ENCODE data around the gene MOB2.

MOB2 gene

DNA sequence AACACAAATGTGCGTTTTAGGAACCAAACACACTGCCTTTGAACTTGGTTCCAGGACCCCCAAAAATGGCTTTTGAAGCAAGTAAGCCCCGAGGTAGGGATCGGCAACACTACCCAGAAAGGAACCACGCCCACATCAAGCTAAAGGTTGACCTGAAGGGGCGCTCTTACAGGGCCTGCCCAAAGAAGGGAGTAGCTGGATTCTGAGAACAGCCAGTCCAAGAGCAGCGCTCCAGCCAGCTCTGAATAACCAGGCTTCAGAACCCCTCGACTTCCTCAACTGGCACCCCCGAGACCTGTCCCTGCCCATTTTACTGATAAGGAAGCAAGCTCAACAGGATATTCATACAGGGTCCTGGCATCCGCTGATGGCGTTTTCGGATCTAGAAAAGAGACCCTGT, 18.9 kb upstream of the MOB2 start:
- peaks cover 0 to 7% (median 0%) of the 10 kb centered on the region in 3 donors for H3K36me3 ChIP-seq
- peak in 1 of 2 donors; percentile 62 for DNase-seq
- no peaks in the 10 kb centered on the region for H3K9me3 ChIP-seq
- peak overlapping the region; percentile 68 to 87 for H3K27ac ChIP-seq
- peaks cover 0 to 88% (median 76%) of the 10 kb centered on the region in 4 donors for H3K4me1 ChIP-seq
- intact Hi-C loops (cut with DNase I; ENCODE audit: low total_unique reads) = loop anchor here (2.0 kb wide), 1 partner anchor 19 kb away; the partner anchor contains the start of gene MOB2
- no peak for TF ChIP-seq CTCF (IDR thresholded peaks at IDR 0.05)
- no peaks in the 10 kb centered on the region for H3K27me3 ChIP-seq
- H3K4me3 ChIP-seq = no peak overlapping the region

GRCh38 chr11:1504581-1505290, 18.2 kb upstream of the MOB2 start:
- peak in 1 of 2 donors; percentile 66 for DNase-seq
- Histone ChIP-seq H3K4me1 (peaks cover 0 to 85% (median 75%) of the 10 kb centered on the region in 4 donors), H3K27me3 (no peaks in the 10 kb centered on the region), H3K27ac (peak overlapping the region; percentile 82 to 87), H3K36me3 (peaks cover 0 to 13% (median 3%) of the 10 kb centered on the region in 3 donors), H3K9me3 (no peaks in the 10 kb centered on the region), H3K4me3 (no peak overlapping the region)
- no peak for TF ChIP-seq CTCF (IDR thresholded peaks at IDR 0.05)
- intact Hi-C loops (cut with DNase I; ENCODE audit: low total_unique reads) = loop anchor here (2.0 kb wide), 1 partner anchor 18 kb away; the partner anchor contains the start of gene MOB2

DNA sequence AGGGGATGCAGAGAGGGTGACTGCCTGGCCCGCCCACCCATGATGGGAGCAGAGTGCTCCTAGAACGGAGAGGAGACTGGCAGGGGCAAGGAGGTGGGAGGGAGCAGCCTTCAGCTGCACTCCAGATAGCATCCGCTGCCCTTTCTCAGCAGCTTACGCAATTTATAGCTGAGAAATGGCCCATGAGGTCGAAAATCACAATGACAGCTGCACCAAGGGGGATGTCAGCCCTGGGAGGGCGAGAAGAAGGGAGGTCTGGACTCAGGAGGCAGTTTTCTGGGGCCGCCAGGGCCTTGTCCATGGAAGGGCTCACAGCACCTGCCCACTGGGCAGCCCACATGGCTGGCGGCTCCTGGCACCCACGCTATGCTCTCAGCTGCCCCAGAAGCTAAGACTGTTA, 17.6 kb upstream of the MOB2 start:
- DNase-seq = no peak
- no peaks in the 10 kb centered on the region for H3K27me3 ChIP-seq
- H3K36me3 ChIP-seq = peaks cover 0 to 13% (median 9%) of the 10 kb centered on the region in 3 donors
- intact Hi-C loops (cut with DNase I; ENCODE audit: low total_unique reads) = loop anchor here (2.0 kb wide), 1 partner anchor 17 kb away; the partner anchor contains the start of gene MOB2
- peaks cover 0 to 79% (median 69%) of the 10 kb centered on the region in 4 donors for H3K4me1 ChIP-seq
- H3K9me3 ChIP-seq = no peaks in the 10 kb centered on the region
- TF ChIP-seq CTCF (IDR thresholded peaks at IDR 0.05) = no peak
- H3K27ac ChIP-seq = peak overlapping the region; percentile 82 to 87
- H3K4me3 ChIP-seq = peak overlapping the region in 1 of 2 donors; percentile 12

GRCh38 chr11:1503708-1504104, 17.1 kb upstream of the MOB2 start:
- Histone ChIP-seq H3K36me3 (peaks cover 0 to 13% (median 10%) of the 10 kb centered on the region in 3 donors), H3K27ac (peak overlapping the region; percentile 82 to 87), H3K27me3 (no peaks in the 10 kb centered on the region), H3K4me1 (peaks cover 0 to 75% (median 65%) of the 10 kb centered on the region in 4 donors), H3K4me3 (peak overlapping the region in 1 of 2 donors; percentile 12), H3K9me3 (no peaks in the 10 kb centered on the region)
- intact Hi-C loops (cut with DNase I; ENCODE audit: low total_unique reads) = loop anchor here (2.0 kb wide), 1 partner anchor 17 kb away; the partner anchor contains the start of gene MOB2
- peak in 1 of 2 donors; percentile 93 for DNase-seq
- no peak for TF ChIP-seq CTCF (IDR thresholded peaks at IDR 0.05)

DNA sequence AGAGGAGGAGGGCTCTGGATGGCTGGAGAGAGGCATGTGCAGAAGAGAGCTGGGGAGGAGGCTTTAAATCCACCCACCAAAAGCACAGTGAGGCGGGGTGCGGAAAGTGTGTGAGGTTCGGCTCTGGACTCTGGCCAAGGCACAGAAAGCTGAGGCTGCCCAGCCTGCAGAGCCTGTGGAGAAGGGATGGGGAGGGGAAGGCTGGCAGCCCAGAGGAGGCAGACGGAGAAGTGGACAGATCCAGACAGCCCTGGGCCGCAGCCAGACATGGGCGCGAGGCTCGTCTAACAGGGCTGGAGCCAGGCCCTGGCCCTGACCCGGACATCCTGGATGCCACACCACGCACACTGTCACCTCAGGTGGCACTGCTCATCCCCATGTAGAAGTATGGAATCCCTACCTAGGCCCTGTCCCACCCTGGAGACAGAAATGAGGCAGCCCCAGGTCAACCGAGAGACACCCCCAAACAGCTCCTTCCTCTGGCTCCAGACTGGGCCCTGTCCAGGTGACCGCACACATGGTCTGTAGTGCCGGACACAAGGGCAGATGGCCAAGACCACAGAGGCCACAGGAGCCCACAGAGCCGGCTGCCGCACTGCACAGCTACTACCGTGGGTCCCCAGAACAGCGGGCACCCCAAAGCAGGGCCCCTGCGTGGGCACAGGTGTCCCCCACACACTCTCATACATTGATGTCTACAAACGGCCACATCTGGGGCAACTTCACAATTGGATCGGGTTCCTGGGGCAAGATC, 16.6 kb upstream of the MOB2 start:
- Histone ChIP-seq H3K27ac (peak overlapping the region; percentile 82 to 87), H3K4me3 (peak overlapping the region in 1 of 2 donors; percentile 12), H3K4me1 (peaks cover 0 to 69% (median 59%) of the 10 kb centered on the region in 4 donors), H3K9me3 (no peaks in the 10 kb centered on the region), H3K36me3 (peaks cover 0 to 13% (median 10%) of the 10 kb centered on the region in 3 donors), H3K27me3 (no peaks in the 10 kb centered on the region)
- DNase-seq = peak in 1 of 2 donors; percentile 91
- TF ChIP-seq CTCF (IDR thresholded peaks at IDR 0.05) = no peak
- intact Hi-C loops (cut with DNase I; ENCODE audit: low total_unique reads) = no loop called here
